ENCODE data around the gene VPS37D. TPM values are rescaled to one million over a fixed set of nuclear protein-coding genes. Genes with fewer than 3 reads are reported as not detected.

Gene VPS37D
- total RNA-seq, 1 experiment from 2014 or later, result 8.7 TPM

- POLR2A ChIA-PET (ENCODE audit: low non-redundant PET), result no interaction called here
- no peak for DNase-seq (ENCODE audit: low spot score)
Observed at GRCh38 chr7:73721377-73721817, 53.8 kb downstream of the VPS37D start.

More at GRCh38 chr7:73721377-73721817, 53.8 kb downstream of the VPS37D start:
- Histone ChIP-seq H3K27me3 (replicated peaks; ENCODE audit: insufficient read depth, low read depth, low read length, poor library complexity) (no peaks in the 10 kb centered on the region), H3K4me1 (ENCODE audit: insufficient read depth, low read length, poor library complexity, severe bottlenecking) (peaks cover 27% of the 10 kb centered on the region), H3K27ac (ENCODE audit: low read depth, low read length, poor library complexity, severe bottlenecking) (no peak overlapping the region), H3K4me3 (ENCODE audit: low read depth, low read length, poor library complexity, severe bottlenecking) (no peak overlapping the region), H3K36me3 (ENCODE audit: insufficient read depth, low read length, poor library complexity, severe bottlenecking) (no peaks in the 10 kb centered on the region), H3K9me3 (ENCODE audit: low read depth, low read length, poor library complexity, severe bottlenecking) (no peaks in the 10 kb centered on the region)
- intact Hi-C loops (cut with micrococcal nuclease; ENCODE audit: unreplicated experiment), result no loop called here
- no TSS peak for BruUV-seq (replicated peaks)
- TF ChIP-seq EZH2 (IDR thresholded peaks at IDR 0.05; ENCODE audit: borderline replicate concordance, low read depth, low read length, poor library complexity, severe bottlenecking) (no peak), CTCF (conservative IDR thresholded peaks at IDR 0.05; ENCODE audit: low read depth, low read length) (no peak)
- CTCF ChIA-PET, result no interaction called here

Small RNA genes lying within 50 kb of the gene (microRNA-seq; reads per million reads assigned to microRNA genes)
- not detected for gene MIR4284

Other genes with a start within 250 kb of the VPS37D start
- gene FZD9, start 234.1 kb upstream of the VPS37D start, total RNA-seq (2021), result 1.3 and 1.7 TPM in 2 replicates
- gene BAZ1B, start 145.5 kb upstream of the VPS37D start, total RNA-seq (2021), result 122 and 127 TPM in 2 replicates
- 53.0 and 56.3 TPM in 2 replicates for gene BCL7B, start 110.1 kb upstream of the VPS37D start, total RNA-seq (2021)
- 48.9 and 51.9 TPM in 2 replicates for gene TBL2, start 89.3 kb upstream of the VPS37D start, total RNA-seq (2021)
- 17.4 and 20.6 TPM in 2 replicates for gene MLXIPL, start 43.3 kb upstream of the VPS37D start, total RNA-seq (2021)
- gene DNAJC30, start 15.6 kb downstream of the VPS37D start, total RNA-seq (2021), result 11.1 and 11.8 TPM in 2 replicates
- gene BUD23, start 15.8 kb downstream of the VPS37D start, total RNA-seq (2021), result 133 and 138 TPM in 2 replicates
- 37.8 and 47.1 TPM in 2 replicates for gene STX1A, start 51.8 kb downstream of the VPS37D start, total RNA-seq (2021)
- 20.7 and 22.9 TPM in 2 replicates for gene ABHD11, start 71.0 kb downstream of the VPS37D start, total RNA-seq (2021)
- gene CLDN3, start 102.4 kb downstream of the VPS37D start, total RNA-seq (2021), result not detected in 2 replicates
- gene CLDN4, start 163.2 kb downstream of the VPS37D start, total RNA-seq (2021), result 0.11 and 0.17 TPM in 2 replicates
- gene METTL27, start 174.7 kb downstream of the VPS37D start, total RNA-seq (2021), result 0.85 TPM in 1 of 2 replicates, not detected in the other
- not detected in 2 replicates for gene TMEM270, start 193.3 kb downstream of the VPS37D start, total RNA-seq (2021)